Adrenal gland (tissue), 5 donors: Measurements from ENCODE around the gene PLD4.

ENCODE experiments used
- CTCF ChIP-seq, 6 experiments: fragments of 450-650 bp in 4 of 6; fragments of 200-600 bp in 2 of 6; sonication (generic) in 1 of 6; IDR thresholded peaks; 1 replicate in 5 of 6; 2 replicates in 1 of 6; pipeline versions ENCODE4 v1.5.1 to v1.8.0; 2016 to 2021; ENCODE audit warnings: antibody characterized with exemption in 6 of 6, mild to moderate bottlenecking in 2 of 6, moderate library complexity in 1 of 6
- POLR2A ChIP-seq, 2 donors: fragments of 450-650 bp; IDR thresholded peaks; one replicate each; pipeline ENCODE4 v1.6.1; 2017; ENCODE audit warnings: antibody characterized with exemption in 2 of 2, mild to moderate bottlenecking in 2 of 2, moderate library complexity in 1 of 2
- donor health status: DM: no; HTN: no; CAD: no.

- TF ChIP-seq CTCF (IDR thresholded peaks at IDR 0.05) (no peak), POLR2A (IDR thresholded peaks at IDR 0.05) (no peak)
Measured at GRCh38 chr14:104893435-104894207, 31.1 kb upstream of the PLD4 start.
